Stimulated activated CD4-positive, alpha-beta T cell treated with anti-CD3 and anti-CD28 coated beads, Interleukin-15, amount 100 ng/mL, for 48 hours (primary cell): ENCODE data around the gene OR2M5.

Experiments used
- DNase-seq, 2 donors: peaks; one replicate each; pipeline ENCODE4 v3.0.0-alpha.2; 2020; ENCODE audit warnings: low read depth in 2 of 2

Gene OR2M5

DNA sequence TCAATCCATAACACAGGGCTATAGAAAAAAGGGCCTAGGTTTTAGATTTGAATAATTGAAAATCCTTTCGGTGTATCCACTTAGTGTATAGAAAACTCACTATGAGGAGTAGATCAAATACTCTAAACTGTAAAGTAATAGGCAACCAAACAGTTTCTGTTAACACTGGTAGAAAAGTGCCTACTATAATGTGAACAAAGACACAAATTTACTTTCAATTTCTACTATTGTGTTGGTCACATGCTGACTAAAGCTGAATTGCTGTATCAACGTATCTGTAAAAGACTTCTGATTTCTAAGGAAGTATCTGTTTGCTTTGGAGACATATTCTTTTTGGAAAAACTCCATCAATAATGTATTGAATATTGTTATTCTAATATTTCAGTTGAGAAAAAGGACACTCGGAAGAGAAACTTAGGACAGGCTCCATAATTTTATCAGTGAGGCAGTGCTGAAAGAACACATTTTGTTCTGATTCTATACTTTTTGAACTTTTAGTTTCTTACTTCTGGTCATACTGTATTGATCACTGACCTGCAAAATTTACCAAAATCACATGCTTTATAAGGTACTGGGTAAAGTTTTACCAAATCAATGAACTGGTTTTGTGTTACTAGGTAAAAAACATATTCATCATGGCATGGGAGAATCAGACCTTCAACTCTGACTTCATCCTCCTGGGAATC lies at the start of gene OR2M5:
TSS of gene OR2M5 (plus strand) at position 636 of the 686 bp plus-strand sequence. CDS start at position 636, 0 bp downstream.
- no peak for DNase-seq

GRCh38 chr1:248098529-248098928 lies 46.4 kb upstream of the OR2M5 start:
- DNase-seq = no peak

GRCh38 chr1:248102847-248103246 lies 42.1 kb upstream of the OR2M5 start:
- no peak for DNase-seq

DNA sequence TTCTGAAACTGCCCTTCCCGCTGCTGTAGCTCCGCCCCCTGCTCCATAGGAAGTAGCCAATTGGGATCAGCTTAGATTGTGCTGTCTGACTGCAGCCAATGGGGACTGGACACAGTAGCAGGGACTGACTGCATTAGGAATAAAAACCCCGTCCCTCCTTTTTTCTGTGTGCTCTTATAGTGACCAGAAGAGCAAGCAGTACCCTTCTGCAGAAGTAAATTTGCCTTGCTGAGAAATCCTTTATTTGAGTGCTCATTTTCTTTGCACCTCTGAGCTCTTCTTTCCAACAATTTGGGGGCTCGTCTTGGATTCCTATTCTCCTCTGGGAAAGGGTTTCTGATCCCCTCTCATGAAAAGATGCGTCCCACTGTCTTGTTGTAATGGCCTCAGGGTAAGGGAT lies 33.8 kb upstream of the OR2M5 start:
- DNase-seq = no peak

GRCh38 chr1:248114890-248115289 lies 30.1 kb upstream of the OR2M5 start:
- DNase-seq = no peak

- no peak for DNase-seq
Observed at GRCh38 chr1:248127653-248128052, 17.3 kb upstream of the OR2M5 start.

DNA sequence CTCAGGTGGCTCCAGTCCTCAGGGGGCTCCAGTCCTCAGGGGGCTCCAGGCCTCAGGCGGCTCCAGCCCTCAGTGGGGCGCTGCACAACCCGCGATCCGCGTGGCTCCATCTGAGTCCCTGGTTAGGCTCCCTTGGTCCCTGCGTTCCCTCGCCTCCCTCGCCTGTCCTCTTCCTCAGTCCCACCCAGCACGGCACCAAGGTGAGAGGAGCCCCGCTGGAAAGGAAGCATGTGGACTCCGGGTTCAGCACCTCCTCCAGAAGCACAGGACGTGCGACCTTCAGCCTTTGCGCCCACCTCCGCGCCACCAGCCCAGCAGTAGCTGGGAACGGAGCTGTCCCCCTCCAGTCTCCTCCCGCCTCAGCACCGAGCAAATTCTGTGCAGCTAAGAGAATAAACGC lies 8.1 kb upstream of the OR2M5 start:
- no peak for DNase-seq

DNA sequence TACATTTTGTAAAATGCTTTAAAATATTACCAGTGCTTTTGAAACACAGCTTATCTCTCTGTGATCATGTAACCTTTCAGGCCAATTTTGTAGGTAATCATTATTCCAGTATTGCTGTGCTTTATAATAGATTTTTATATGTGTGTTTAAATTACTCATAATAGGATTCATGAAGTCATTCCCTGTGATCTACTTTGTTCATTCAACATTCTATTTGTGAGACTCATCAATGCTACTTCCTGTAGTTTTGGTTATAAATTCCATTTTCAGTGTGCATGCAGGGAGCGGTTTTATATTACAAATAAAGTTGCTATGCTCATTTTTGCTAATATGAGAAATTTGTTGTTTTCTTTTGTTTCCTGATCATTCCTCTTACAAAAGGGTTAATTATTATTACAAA lies 4.1 kb upstream of the OR2M5 start:
- DNase-seq = no peak

- DNase-seq = no peak
Observed at GRCh38 chr1:248143311-248143710, 1.6 kb upstream of the OR2M5 start.

DNA sequence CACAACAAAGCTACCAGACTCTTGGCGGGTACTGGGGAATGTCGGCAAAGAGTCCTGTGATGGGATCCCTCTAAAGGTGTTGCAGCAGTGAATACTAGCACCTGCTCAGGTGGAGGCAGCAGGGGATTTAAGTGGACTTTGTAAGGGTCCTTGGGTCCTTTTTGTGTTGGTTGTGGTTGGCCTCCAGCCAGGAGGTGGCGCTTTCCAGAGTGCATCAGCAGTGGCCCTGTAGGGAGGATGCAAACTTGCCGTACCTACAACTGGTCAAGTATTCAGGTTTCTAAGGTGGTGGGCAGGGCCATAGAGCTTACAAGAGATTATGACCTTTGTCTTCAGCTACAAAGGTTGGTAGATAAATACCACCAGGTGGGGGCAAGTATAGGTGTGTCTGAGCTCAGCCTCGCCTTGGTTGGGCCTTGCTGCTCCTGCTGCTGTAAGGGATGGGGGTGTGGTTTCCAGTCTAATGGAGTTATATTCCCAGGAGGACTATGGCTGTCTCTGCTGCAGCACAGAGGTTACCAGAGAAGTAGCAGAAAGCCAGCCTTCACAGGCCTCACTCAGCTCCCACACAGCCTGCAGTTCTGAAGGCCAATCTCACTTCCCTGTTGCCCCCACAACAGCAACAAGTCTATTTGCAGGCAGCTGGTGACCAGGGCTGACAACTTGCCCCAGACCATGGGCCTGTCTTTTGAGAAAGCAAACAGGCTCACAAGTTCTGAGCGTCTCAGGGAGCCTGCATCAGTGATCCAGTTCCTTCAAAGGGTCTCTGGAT lies 7.3 kb downstream of the OR2M5 start:
- DNase-seq = no peak

DNA sequence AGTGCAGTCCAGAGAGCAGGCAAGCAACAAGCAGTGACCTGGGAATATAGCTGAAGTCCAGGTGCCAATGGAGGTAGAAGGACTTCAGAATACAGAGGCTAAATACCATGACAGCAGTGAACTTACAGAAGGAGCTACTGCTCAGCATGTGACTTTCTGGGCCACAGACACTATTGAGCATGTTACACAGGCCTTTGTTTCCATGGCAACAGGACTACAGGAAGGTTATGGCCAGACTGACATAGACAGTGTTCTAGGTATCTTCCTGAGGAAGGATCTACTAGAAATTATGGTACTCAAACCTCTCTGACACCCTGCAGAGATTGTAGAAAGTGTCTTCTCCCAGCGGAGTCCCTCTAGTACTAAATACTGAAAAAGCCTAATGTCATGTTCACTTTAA lies 11.0 kb downstream of the OR2M5 start:
- no peak for DNase-seq

GRCh38 chr1:248158758-248159157 lies 13.8 kb downstream of the OR2M5 start:
- no peak for DNase-seq

DNA sequence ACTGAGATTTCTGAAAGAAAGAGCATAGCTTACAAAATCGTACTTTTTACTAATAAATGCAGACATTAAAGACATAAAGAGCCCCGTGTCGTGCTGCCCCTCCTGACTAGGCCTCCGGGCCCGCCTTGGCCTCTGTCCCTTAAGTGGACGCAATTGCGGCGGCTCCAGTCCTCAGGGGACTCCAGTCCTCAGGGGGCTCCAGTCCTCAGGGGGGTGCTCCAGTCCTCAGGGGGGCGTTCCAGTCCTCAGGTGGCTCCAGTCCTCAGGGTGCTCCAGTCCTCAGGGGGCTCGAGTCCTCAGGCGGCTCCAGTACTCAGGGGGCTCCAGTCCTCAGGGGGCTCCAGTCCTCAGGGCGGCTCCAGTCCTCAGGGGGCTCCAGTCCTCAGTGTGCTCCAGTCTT lies 19.1 kb downstream of the OR2M5 start:
- DNase-seq = no peak

DNA sequence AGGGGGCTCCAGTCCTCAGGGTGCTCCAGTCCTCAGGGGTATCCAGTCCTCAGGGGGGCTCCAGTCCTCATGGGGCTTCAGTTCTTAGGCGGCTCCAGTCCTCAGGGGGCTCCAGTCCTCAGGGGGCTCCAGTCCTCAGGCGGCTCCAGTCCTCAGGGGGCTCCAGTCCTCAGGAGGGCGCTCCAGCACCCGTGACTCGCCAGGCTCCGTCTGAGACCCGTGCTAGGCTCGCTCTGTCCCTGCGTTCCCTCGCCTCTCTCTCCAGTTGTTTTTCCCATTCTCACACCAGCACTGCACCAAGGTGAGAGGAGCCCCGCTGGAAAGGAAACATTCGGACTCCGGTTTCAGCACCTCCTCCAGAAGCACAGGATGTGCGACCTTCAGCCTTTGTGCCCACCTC lies 20.2 kb downstream of the OR2M5 start:
- no peak for DNase-seq

GRCh38 chr1:248174521-248174920 lies 29.6 kb downstream of the OR2M5 start, which contains the start of gene OR2M2:
OR2M2 (plus strand) TSS chr1:248174821; CDS start chr1:248179986, 5,165 bp downstream.
- DNase-seq = no peak

DNA sequence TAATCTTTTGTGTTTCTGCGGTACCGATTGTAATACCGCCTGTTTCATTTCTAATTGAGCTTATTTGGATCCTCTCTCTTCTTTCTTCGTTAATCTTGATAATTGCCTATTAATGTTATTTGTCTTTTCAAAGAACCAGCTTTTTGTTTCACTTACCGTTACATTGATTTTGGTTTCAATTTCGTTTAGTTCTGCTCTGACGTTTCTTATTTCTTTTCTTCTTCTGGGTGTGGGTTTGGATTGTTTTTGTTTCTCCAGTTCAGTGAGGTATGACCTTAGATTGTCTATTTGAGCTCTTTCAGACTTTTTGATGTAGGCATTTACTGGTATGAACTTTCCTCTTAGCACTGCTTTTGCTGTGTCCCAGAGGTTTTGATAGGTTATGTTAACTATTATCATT lies 39.0 kb downstream of the OR2M5 start:
- no peak for DNase-seq

- DNase-seq = no peak
Observed at GRCh38 chr1:248187363-248187762, 42.4 kb downstream of the OR2M5 start.

DNA sequence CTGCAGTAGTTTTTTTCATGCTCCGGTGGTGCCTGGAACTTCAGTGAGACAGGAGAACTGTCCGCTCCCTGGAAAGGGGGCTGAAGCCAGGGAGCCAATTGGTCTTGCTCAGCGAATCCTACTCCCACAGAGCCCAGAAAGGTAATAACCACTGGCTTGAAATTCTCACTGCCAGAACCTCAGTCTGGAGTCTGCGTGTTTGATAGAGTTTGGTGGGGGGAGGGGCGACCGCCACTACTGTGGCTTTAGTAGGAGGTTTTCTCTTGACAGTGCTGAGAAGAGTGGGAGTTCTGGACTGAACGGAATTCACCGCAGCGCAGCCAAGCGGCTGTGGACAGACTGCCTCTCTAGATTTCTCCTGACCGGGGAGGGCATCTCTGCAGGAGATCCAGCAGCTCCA lies 44.1 kb downstream of the OR2M5 start:
- no peak for DNase-seq

DNA sequence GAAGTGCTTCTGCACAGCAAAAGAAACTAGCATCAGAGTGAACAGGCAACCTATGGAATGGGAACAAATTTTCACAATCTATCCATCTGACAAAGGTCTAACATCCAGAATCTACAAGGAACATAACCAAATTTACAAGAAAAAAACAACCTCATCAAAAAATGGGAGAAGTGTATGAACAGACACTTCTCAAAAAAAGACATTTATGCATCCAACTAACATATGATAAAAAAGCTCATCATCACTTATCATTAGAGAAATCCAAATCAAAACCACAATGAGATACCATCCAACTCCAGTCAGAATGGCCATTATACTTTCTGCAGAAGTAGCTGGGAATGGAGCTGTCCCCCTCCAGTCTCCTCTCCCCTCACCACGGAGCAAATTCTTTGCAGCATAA lies 49.2 kb downstream of the OR2M5 start:
- DNase-seq = no peak
